ENCODE data around the gene FOXP1. TPM values are rescaled to one million over a fixed set of nuclear protein-coding genes. Genes with fewer than 3 reads are reported as not detected.

FOXP1 gene
- polyA plus RNA-seq, 1 experiment = 56.6 TPM

DNA sequence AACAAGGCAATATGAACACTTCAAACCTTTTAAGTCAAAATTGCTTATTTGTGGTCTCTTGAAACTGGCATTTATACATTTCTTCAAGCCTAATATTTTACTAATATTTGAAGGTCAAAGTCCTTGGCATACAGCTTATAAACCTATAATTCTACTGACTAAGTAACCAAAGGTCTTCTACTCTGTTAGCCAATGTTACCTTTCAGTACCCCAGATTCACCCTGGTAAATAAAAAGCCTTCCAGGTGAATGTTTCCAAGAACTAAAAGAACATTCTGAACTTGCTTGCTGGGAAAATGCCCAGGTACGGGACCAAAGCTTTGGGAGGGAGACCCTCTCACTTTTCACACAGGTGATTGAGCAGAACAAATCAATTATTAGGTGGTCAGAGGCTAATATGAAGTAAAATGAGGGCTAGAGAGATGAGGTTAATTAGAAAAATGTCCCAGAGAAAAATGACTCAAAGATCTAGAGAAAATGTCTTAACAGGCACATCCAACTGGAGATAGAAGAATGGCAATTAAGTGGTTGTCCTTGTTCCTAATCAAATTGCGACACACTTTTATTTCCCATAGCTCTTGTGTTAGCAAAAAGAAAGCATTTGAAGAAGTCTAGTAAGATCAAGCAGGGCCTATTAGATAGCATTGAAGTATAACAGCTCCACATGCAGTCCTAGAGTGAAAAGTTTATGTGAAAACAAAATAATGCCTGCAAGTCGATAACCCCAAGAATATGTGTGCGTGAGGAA lies 232.0 kb downstream of the FOXP1 start:
- no peaks in the 10 kb centered on the region for H3K27me3 ChIP-seq (ENCODE audit: control insufficient read depth, insufficient read depth, low read length)
- H3K27ac ChIP-seq (ENCODE audit: low read depth, low read length) = no peak overlapping the region
- CTCF ChIA-PET = interaction anchor here (0.7 kb wide), 1 partner anchor 330 kb away, joined by 4 read pairs; no protein-coding TSS in a partner anchor
- TF ChIP-seq, protein P1, sequence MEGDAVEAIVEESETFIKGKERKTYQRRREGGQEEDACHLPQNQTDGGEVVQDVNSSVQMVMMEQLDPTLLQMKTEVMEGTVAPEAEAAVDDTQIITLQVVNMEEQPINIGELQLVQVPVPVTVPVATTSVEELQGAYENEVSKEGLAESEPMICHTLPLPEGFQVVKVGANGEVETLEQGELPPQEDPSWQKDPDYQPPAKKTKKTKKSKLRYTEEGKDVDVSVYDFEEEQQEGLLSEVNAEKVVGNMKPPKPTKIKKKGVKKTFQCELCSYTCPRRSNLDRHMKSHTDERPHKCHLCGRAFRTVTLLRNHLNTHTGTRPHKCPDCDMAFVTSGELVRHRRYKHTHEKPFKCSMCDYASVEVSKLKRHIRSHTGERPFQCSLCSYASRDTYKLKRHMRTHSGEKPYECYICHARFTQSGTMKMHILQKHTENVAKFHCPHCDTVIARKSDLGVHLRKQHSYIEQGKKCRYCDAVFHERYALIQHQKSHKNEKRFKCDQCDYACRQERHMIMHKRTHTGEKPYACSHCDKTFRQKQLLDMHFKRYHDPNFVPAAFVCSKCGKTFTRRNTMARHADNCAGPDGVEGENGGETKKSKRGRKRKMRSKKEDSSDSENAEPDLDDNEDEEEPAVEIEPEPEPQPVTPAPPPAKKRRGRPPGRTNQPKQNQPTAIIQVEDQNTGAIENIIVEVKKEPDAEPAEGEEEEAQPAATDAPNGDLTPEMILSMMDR (IDR thresholded peaks at IDR 0.05; ENCODE audit: low read depth, low read length) = no peak
- H3K4me3 ChIP-seq (ENCODE audit: low read depth, low read length) = no peak overlapping the region
- no peak for DNase-seq (ENCODE audit: low read depth, low spot score)
- no peaks in the 10 kb centered on the region for H3K9me3 ChIP-seq (ENCODE audit: control insufficient read depth, insufficient read depth, low read length)
- POLR2A ChIA-PET = no interaction called here

DNA sequence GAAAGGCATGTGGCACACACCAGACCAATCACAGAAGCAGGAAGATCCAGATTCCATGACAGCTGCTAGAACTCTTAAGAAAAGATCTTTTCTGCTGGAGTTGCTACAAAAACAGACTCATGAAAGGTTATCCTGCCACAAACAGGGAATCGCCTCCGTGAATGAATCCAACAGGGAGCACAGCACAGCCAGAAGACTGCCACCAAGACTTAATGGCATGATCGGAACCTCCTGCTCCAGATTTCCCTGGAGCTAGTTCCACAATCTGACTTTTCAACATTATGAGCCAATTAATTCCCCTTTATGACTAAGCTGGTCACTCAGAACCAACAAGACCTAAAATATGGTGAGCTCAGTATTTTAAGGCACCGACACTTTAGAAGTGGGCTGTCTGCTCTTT lies 232.5 kb downstream of the FOXP1 start:
- no peaks in the 10 kb centered on the region for H3K27me3 ChIP-seq (ENCODE audit: control insufficient read depth, insufficient read depth, low read length)
- no peak overlapping the region for H3K4me3 ChIP-seq (ENCODE audit: low read depth, low read length)
- no peaks in the 10 kb centered on the region for H3K9me3 ChIP-seq (ENCODE audit: control insufficient read depth, insufficient read depth, low read length)
- H3K27ac ChIP-seq (ENCODE audit: low read depth, low read length) = no peak overlapping the region
- TF ChIP-seq, protein P1 (IDR thresholded peaks at IDR 0.05; ENCODE audit: low read depth, low read length) = no peak
- CTCF ChIA-PET = no interaction called here
- DNase-seq (ENCODE audit: low read depth, low spot score) = no peak
- POLR2A ChIA-PET = no interaction called here

DNA sequence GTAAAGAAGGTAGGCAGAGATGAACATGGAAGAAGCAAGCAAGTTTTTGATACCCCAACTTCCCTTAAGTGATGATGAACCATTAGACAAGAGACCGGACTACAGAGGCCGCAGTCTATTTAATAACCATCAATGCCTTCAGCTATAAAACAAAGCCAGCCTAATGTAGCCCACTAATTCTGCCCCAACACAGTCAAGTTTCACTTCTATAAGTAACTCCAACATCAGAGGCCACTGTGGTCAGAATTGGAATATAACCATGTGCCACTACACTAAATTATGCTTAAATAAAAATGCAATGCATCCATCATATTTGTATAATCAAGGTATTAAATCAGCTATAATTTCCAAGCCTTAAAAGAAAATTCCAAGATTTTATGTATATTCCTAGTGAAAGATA lies 234.7 kb downstream of the FOXP1 start:
- POLR2A ChIA-PET = no interaction called here
- no peak for DNase-seq (ENCODE audit: low read depth, low spot score)
- TF ChIP-seq, protein P1 (IDR thresholded peaks at IDR 0.05; ENCODE audit: low read depth, low read length) = no peak
- Histone ChIP-seq H3K9me3 (ENCODE audit: control insufficient read depth, insufficient read depth, low read length) (no peaks in the 10 kb centered on the region), H3K4me3 (ENCODE audit: low read depth, low read length) (no peak overlapping the region), H3K27me3 (ENCODE audit: control insufficient read depth, insufficient read depth, low read length) (no peaks in the 10 kb centered on the region), H3K27ac (ENCODE audit: low read depth, low read length) (no peak overlapping the region)
- CTCF ChIA-PET = interaction anchor here (0.5 kb wide), 1 partner anchor 9 kb away, joined by 3 read pairs; no protein-coding TSS in a partner anchor

DNA sequence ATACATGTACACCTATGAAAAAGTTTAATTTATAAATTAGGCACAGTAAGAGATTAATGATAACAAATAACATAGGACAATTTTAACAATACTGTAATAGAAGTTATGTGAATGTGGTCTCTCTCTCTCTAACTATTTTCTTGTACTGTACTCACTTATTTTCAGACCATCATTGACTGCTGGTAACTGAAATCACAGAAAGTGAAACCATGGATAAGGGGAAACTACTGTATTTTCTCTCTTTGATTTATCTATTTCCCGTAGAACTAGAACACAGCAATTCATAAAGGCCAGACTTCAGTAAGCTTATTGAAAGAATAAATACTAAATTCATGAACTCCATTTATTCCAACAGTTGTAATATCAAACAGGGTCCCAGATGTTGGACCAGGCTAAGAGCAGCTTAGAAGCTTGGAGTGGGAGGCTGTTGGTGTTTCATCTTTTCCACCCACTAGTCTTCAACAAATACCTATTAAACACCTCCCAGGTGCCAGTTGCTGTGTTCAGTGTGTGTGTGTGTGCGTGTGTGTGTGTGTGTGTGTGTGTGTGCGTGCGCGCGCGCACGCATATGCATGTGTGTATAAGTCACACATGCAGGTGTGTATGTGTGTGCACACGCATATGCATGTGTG lies 235.4 kb downstream of the FOXP1 start:
- POLR2A ChIA-PET = no interaction called here
- DNase-seq (ENCODE audit: low read depth, low spot score) = no peak
- CTCF ChIA-PET = no interaction called here
- Histone ChIP-seq H3K9me3 (ENCODE audit: control insufficient read depth, insufficient read depth, low read length) (no peaks in the 10 kb centered on the region), H3K4me3 (ENCODE audit: low read depth, low read length) (no peak overlapping the region), H3K27me3 (ENCODE audit: control insufficient read depth, insufficient read depth, low read length) (no peaks in the 10 kb centered on the region), H3K27ac (ENCODE audit: low read depth, low read length) (no peak overlapping the region)
- TF ChIP-seq, protein P1 (IDR thresholded peaks at IDR 0.05; ENCODE audit: low read depth, low read length) = no peak

DNA sequence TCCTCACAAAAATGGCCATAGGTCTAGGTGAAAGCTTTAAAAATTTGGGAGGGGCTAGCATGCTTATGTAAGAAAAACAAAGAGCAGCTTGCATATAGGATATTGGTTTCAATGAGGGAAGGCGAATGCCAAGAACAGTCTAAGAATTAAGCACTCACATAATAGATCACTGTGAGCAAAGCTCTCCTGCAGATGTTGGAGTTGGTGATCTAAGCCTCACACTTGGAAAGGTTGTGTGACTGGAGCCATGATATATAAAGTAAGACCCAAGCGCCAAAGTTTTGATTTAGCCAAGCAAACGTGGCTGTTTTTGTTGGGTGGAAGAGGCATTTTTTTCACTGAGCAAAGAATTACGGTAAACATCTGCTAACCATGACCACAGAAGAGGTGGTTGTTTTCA lies 237.5 kb downstream of the FOXP1 start:
- H3K4me3 ChIP-seq (ENCODE audit: low read depth, low read length) = no peak overlapping the region
- no peak overlapping the region for H3K27ac ChIP-seq (ENCODE audit: low read depth, low read length)
- H3K9me3 ChIP-seq (ENCODE audit: control insufficient read depth, insufficient read depth, low read length) = no peaks in the 10 kb centered on the region
- POLR2A ChIA-PET = interaction anchor here (0.8 kb wide), 1 partner anchor 42 kb away, joined by 3 read pairs; no protein-coding TSS in a partner anchor
- CTCF ChIA-PET = interaction anchor here (0.6 kb wide), 2 partner anchors 236 to 367 kb away, joined by 4 read pairs; no protein-coding TSS in a partner anchor
- H3K27me3 ChIP-seq (ENCODE audit: control insufficient read depth, insufficient read depth, low read length) = no peaks in the 10 kb centered on the region
- DNase-seq (ENCODE audit: low read depth, low spot score) = no peak
- TF ChIP-seq, protein P1 (IDR thresholded peaks at IDR 0.05; ENCODE audit: low read depth, low read length) = no peak

Measured in AG04450 (cell line).